NCI-H345 treated with DMSO at 0.1 percent for 48 hours (cell line): ENCODE data around the gene ESAM.

ENCODE experiments used
- DNase-seq: peaks from one replicate; lab custom pipeline; 2025; ENCODE audit not compliant: unreplicated experiment; lab: John Stamatoyannopoulos, UW

Gene ESAM

DNA sequence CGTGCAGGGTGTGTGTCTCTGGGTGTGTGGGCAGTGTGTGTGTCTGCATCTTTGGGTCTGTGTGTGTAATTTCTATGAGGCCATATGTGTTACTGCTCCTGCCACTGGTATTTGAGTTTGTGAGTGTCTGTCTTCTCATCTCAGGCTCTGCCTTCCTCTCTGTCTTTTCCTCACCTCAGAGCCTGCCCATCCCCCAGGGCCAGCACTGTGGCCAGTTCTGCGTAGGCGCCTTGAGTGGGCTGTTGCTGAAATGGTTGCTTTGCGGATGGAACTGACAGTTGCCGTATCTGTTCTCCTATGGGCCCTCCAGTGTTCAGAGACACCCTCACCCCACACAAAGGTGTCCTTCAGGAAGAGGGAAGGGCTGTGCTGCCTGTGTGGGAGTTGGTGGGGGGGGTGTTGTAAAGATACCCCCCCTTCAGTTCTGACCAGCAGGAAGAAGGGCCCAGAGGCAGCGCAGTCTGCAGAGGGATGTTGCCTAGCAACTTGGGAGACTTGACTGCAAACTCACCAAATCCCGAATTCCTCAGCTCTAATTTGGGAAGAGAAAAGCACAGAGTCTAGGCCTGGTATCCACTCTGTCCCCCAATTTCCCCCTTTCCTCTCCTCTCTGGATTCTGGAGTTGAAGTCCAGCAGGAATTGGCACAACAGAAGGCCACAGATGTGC is 24.3 kb downstream of the ESAM start:
- no peak for DNase-seq

DNA sequence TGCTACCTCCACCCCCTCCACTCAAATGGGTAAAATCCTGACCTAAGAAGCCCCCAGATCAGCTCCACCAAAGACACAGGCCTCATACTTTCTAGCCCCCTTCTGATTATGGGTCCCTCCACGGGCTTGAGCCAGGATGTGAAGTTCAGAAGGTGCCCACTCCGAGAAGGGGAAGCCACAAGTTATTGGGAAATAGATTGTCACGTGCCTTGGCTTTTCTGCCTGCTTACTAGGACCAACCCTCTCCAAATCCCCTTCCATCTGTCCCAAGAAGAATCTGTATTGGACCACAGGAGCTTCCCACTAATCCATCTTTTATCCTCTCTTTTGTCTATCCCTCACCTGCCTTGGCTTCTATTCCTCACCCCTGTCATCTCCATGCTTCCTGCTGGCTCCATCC is 25.4 kb downstream of the ESAM start:
- DNase-seq: no peak

DNA sequence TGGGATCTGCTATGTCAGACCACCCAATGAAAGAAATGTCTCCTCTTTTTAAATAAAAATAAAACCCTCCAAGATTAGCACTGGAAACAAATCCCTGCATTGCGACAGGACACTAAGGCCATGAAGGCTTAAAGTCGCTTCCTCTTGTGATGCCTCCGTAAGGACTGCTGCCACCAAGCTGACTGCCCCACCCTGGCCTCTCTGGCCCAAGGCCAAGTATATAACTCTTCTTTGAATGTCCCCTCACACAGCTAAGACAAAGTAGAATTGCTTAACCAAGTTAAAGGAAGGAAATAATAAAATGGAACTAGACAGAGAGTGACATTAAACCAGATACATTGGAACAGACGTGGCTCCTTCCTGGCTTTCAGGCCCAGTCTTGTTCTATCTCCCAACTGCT is 29.9 kb downstream of the ESAM start:
- no peak for DNase-seq

DNA sequence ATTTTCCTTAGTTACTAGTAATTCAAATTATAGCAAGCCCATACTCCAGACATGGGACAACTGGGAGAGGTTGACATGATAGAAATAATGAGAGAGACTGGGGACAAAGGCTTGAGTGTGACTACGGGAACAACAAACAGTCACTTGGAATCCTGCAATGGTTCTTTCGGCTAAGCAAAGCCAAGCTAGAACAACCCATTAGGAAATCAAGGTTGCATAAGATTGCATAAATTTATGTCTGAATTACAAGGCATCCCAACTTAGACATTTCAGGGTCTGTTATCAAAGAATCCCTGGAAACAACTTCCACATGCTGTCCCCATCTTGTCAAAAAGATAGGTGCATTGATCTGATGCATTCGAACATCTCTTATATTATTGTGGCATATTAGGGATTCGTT is 32.5 kb downstream of the ESAM start:
- no peak for DNase-seq

DNA sequence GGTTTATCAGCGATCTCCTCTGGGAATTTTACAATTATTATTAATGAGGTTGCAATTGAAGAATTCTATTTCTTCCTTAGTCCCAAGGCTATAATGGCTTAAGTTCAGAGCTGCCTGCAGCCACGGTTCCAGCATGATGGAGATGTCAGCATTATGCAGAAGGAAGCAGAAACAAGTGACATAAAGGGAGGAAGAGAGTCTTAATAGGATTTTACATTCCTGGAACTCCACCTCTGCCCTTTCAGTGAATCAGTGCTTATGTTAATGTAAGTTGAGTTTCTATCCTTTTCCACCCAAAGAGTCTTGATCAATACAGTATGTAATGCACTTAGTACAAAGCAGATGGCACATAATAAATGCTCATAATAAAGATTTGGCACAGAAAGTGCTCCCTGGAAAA is 34.0 kb downstream of the ESAM start:
- DNase-seq: no peak

DNA sequence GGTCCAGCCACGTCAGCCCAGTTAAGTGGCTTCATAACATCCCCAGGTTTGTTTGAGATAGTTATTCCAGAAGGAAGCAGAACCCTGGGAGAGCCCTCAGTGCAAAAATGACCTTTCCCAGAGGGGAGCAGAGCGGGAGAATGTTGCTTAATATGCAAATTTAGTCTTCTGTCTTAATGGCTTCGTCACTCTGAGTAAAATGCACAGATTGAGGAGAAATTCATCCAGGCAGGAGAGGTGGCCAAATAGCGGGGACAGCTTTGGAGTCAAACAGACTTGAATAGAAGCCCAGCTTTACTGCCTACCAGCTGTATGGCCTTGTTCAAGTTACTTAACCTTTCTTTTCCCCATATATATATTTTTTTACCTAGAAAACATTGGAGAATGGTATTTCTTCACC is 34.6 kb downstream of the ESAM start:
- no peak for DNase-seq

DNA sequence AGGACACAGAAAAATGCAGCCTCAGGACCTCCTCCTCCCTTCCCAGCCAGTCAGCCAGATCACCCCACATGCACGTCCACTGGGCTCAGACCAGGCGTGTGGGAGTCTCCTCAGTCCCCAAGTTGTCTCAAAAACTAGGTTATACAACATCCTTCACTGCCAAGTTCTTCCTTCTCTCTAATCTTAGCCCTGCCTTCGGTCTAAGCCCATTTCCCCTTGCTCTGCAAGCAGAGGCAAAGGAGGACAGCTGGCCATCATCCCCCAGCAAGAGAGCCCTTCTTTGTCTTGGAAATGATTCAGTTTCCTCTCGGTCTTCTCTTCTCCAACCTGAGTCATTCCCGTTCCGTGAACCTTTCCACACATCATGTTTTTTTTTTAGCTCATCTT is 36.4 kb downstream of the ESAM start:
- no peak for DNase-seq

DNA sequence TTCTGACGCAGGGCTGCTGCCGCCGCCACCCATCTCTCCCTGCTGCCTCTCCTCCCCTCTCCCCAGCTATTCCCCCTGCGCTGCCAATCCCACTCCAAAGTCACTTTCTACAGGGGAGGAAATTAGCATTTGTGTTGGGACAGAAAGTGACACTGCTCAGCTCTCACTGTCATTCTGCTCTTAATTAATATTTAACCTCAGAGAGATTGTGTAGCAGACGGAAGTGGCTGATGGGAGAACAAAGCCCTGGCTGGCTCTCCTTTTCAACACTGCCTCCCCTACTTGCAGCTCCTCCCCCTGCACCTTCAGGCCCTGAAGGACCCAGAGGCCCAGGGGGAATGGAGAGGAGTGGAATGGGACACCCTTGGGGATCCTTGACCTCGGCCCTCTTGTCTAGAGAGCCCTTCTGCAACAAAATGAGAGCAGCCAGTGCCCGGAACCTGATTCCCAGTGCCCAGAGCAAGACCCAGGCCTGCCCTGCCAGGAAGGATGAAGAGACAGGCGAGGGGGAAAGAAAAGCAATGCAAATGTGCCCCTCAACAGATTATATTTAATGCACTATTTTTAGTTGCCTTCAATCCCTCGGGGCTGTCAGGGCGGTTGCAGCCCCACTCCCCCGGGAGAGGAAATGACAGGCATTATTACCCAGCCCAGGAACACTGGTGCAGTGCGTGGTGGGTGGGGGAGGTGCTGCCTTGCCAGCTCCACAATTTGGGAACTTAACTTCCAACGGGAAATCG is 36.9 kb downstream of the ESAM start:
- no peak for DNase-seq

DNA sequence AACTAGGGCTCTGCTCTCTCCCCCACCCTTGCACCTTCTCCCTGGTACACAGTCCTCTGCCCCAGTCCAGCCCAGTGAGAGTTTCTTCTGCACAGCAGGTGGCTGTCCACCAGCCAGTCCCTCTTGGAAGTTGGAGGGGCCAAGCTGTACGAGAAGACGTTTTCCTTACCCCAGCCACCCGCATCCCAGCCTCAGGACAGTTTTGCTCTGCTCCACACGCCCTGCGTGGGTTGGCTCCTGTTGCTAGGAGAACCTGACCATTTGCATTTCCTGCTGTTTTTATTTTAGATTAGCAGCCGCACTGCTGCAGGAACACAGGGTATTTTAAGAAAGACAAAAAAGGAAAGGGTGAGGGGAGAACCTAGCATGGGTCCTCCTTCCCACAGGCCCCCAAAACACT is 39.9 kb downstream of the ESAM start:
- DNase-seq: no peak

DNA sequence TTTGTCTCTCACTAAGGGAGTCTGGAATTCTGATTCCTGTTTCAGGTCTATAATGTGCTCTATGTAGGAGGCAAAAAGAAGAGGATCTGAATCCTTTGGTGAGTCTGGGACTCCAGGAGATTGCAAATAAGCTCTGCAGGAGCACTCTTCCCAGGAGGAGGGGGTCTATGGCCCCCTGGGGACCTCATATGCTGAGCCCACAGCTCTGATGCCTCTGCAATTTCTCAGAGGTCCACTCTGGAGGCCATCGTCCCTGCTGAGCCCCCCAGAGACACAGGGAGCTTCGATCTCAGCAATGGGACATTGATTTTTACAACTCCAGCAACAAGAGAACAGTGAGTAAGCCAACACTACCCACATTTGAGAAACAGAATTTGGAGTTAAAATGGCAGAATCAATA is 42.6 kb downstream of the ESAM start:
- no peak for DNase-seq

DNA sequence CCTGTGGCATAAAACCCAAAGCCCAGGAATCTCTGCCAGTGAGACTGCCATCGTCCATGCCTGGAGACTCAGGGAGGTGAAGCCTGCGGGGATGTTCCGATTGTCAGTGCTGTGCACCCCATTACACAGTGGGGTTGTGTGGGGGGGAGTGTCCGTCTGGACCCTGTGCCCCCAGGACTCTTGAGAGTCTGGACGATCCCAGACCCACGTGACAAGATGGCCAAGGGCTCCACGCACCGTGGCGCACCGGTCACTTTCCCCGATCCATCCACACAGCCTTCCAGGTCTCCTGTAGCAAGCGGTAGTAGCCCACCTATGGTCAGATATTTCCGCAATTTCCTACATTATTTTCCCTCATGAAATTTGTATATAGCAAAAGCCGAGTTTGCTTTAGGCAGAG is 43.3 kb downstream of the ESAM start:
- no peak for DNase-seq

DNA sequence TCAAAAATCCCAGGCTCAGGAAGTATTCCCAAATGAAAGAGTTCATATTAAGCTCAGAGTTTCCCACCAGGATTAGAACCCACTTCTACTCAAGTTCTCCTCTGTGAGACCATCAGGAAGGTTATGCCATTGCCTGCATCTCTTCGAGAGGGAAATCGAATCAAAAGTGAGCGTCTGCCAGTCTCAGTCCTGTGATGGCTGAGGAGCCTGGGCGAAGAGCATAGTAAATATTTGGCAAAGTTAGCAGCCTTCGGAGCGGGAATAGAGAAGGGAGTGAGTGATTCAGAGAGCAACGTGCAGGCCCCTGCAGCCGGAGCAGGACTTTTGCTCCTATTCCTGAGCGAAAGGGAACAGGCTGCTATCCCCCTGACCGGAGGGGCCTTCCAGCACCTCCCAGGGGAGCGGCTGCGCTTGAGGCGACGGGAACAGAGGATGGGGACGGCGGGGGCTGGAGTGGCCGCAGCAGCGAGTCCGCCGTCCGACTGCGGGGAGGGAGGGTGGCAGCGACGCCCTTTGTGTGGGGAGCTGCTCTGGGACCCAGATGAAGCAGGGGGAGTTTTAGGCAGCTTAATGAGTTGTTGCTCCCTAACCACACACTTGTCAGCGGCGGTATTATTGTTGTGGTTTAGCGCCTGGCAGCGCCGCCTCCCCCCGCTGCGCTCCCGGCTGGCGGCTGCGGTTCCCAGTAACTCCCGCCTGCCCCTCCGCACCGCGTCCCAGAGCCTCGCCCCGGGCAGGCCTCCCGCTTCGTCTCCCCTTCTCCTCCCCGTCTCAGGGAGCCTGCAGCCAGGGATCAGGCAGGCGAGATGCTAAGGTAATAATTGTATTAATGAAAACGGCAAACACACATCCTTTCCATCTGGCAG is 44.1 kb downstream of the ESAM start:
- DNase-seq: peak; percentile 46

DNA sequence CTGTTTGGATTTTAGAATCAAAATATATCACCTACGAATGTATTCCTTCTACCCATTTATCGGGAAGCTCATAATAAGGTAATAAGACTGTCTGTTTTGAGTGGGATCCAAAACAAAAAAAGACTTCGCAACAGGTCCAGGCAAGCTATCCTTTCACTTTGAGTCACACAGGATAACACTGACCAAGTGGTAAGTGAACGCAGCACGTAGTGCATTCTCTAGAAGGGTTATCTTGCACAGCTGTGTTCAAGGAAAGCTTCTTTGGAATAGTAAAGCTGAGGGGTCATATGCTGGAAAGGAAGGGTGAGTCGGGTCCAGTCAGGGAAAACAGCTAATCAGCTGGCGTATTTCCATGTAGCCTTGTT is 44.7 kb downstream of the ESAM start:
- no peak for DNase-seq

DNA sequence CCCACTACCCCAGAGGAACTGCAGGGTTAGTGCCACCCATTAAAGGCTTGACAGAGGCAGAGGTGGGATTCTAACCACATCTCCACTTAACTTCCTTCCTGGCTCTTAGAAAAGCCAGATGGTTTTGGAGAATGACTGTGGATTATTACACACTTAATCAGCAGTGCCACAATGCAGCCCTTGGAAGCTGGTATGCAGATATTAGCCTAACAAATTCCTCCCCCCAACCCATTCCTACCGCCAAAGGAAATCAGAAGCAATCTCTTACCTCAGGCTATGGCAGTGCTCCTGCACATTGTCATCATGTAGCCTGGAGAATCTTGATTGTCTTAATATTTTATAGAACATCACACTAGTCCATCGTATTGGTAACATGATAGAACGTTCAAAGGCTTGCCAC is 45.5 kb downstream of the ESAM start:
- no peak for DNase-seq

DNA sequence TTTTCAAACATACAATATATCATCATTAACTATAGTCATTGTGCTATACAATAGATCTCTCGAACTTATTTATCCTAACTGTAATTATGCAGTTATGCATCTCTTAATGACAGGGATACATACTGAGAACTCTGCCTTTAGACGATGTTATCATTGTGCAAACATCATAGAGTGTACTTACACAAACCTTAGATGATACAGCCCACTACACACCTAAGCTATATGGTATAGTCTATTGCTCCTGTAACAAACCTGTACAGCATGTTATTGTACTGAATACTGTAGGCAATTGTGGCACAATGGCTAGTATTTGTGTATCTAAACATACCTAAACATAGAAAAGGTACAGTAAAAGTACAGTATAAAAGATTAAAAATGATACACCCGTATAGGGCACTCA is 49.7 kb downstream of the ESAM start:
- no peak for DNase-seq

DNA sequence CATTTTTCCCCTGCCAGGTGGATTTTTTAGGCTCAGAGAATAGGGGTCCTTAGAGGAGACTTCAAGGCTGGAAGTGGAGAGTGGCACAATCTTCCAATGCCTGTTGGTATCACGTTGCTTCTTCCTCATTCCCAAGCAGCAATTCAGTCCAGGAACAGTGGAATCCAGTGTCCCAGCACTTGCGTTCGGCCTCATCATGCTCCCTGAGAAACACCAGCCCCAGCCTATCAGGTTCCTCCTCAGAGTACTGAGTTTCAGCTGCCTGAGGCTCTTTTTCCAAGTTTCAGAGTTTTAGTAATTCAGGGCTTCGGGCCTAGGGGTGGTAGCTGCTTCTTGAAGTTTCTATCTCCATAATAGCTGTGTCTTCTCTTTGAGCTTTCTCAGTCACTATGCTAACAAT is 54.3 kb downstream of the ESAM start:
- DNase-seq: no peak
